ENCODE results near the gene SLC25A12.
"Not testable (repeated sequence)": the region's sequence is repeated elsewhere in the genome, so short reads cannot be mapped to it uniquely, and the experiment has no call there.

SLC25A12 gene

DNA sequence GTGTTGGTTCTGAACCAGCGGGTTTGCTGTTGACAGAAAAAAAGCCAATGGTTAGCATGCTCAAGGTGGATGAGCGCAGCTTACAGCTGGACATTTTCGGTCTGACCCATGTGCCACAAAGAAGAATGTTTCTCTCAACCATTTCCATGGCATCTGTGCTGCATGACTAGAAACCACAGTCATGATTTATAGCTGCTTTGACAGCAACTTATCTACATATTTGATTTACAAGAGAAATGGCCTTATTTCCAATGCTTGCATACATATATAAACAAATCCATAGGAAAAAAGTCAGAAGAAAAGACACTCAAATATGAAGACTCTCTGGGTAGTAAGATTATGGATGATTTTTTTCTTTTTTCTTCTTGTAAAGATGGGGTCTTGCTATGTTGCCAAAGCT lies 108.6 kb downstream of the SLC25A12 start:
- DNase-seq (ENCODE audit: low read depth): no peak
- TF ChIP-seq, protein P1, sequence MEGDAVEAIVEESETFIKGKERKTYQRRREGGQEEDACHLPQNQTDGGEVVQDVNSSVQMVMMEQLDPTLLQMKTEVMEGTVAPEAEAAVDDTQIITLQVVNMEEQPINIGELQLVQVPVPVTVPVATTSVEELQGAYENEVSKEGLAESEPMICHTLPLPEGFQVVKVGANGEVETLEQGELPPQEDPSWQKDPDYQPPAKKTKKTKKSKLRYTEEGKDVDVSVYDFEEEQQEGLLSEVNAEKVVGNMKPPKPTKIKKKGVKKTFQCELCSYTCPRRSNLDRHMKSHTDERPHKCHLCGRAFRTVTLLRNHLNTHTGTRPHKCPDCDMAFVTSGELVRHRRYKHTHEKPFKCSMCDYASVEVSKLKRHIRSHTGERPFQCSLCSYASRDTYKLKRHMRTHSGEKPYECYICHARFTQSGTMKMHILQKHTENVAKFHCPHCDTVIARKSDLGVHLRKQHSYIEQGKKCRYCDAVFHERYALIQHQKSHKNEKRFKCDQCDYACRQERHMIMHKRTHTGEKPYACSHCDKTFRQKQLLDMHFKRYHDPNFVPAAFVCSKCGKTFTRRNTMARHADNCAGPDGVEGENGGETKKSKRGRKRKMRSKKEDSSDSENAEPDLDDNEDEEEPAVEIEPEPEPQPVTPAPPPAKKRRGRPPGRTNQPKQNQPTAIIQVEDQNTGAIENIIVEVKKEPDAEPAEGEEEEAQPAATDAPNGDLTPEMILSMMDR (IDR thresholded peaks at IDR 0.05; ENCODE audit: low read length, missing control alignments): no peak
- H3K4me3 ChIP-seq (replicated peaks; ENCODE audit: low read depth, low read length): no peak overlapping the region

DNA sequence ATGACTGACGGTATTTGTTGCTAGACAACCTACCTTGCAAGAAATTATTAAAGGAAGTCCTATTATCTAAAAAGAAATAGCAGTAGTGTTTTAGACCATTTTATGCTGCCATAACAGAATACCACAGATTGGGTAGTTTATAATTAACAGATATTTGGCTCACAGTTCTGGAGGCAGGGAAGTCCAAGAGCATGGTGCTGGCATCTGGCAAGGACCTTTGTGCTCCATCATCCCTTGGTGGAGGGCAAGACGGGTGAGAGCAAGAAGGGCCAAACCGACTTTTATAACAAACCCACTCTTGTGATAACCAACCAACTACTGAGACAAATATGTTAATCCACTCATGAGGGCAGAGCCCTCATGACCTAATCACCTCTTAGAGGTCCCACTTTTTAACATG lies 115.5 kb downstream of the SLC25A12 start:
- no peak overlapping the region for H3K4me3 ChIP-seq (replicated peaks; ENCODE audit: low read depth, low read length)

DNA sequence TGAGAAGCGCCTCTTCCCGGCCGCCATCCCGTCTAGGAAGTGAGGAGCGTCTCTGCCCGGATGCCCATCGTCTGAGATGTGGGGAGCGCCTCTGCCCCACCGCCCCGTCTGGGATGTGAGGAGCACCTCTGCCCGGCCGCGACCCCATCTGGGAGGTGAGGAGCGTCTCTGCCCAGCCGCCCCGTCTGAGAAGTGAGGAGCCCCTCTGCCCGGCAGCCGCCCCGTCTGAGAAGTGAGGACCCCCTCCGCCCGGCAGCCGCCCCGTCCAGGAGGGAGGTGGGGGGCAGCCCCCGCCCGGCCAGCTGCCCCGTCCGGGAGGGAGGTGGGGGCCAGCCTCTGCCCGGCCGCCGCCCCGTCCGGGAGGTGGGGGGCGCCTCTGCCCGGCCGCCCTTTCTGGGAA lies 119.5 kb downstream of the SLC25A12 start:
- not testable (repeated sequence) for H3K4me3 ChIP-seq (replicated peaks; ENCODE audit: low read depth, low read length); DNase-seq (ENCODE audit: low read depth)

More for the DNA sequence above, 115.5 kb downstream of the SLC25A12 start:
- TF ChIP-seq, protein P1 (IDR thresholded peaks at IDR 0.05; ENCODE audit: low read length, missing control alignments): no peak
- no peak for DNase-seq (ENCODE audit: low read depth)

DNA sequence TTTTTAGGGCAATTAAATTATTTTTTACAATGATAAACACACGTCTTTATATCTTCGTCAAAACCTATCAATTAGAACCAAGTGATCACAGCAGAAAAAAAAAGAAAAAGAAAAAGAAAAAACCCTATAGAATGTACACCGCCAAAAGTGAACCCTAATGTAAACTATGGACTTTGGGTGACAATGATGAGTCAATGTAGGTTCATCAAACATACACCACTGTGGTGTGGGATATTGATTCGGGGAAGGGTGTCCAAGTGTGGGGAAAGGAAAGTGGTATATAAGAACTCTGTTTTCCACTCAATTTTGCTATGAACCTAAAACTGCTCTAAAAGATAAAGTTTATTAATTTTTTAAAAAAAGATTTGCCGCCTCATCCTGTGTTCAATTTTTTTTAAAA lies 121.7 kb downstream of the SLC25A12 start:
- H3K4me3 ChIP-seq (replicated peaks; ENCODE audit: low read depth, low read length): no peak overlapping the region
- TF ChIP-seq, protein P1 (IDR thresholded peaks at IDR 0.05; ENCODE audit: low read length, missing control alignments): no peak
- DNase-seq (ENCODE audit: low read depth): no peak

DNA sequence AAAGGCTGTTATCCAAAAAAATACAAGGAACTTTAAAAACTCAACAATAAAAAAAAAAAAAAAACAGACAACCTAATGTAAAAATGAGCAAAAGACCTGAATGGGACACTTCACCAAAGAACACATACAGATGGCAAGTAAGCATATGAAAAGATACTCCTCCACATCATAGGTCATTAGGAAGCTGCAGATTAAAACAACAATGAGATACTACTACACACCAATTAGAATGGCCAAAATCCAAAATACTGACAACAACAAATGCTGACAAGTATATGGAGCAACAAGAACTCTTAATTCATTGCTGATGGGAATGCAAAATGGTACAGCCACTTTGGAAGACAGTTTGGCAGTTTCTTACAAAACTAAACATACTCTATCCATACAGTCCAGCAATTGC lies 122.6 kb downstream of the SLC25A12 start:
- DNase-seq (ENCODE audit: low read depth): no peak
- TF ChIP-seq, protein P1 (IDR thresholded peaks at IDR 0.05; ENCODE audit: low read length, missing control alignments): no peak
- H3K4me3 ChIP-seq (replicated peaks; ENCODE audit: low read depth, low read length): no peak overlapping the region

DNA sequence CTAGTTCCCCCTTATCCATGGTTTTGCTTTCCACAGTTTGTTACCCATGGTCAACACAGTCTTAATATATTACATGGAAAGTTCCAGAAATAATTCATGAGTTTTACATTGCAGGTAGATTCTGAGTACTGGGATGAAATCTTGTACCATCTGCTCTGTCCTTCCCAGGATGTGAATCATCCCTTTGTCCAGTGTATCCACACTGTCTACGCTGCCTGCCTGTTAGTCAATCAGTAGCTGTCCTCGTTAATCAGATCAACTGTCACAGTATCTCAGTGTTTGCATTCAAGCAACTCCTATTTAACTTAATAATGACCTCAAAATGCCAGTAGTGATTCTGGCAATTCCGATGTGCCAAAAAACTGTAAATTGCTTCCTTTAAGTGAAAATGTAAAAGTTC lies 130.4 kb downstream of the SLC25A12 start:
- TF ChIP-seq, protein P1 (IDR thresholded peaks at IDR 0.05; ENCODE audit: low read length, missing control alignments): no peak
- DNase-seq (ENCODE audit: low read depth): no peak
- H3K4me3 ChIP-seq (replicated peaks; ENCODE audit: low read depth, low read length): no peak overlapping the region

DNA sequence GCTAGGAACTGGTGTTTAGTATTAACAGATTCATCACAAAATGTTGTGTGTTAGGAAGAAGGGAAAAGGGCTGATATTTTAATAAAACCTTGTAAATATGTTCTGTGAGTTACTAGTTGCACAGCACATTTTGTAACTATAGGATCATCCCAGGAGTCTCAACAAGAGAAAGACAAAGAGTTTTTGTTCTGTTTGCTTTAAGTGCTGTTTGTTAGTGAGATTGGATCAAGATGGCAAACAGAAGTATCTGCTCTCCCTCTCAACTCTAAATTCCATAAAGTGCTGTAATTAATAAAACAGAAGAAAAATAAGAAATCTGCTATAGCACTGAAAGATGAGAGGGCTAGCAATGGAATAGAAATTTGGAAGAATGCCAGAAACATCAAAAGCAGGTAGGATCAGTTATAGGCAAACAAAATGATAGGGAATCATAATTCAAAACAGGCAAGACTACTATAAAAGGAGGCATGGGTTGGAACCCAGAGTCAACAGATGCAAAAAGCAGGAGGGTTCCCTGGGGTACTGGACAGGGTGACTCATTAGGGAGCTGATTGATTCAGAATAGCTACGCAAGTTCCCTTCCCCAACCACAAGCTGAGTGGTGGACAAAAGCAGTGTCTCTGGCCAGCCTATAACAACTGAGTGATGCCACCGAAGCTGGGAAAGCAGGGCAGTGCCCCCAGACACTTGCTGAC lies 131.0 kb downstream of the SLC25A12 start:
- DNase-seq (ENCODE audit: low read depth): peak; percentile 27
- TF ChIP-seq, protein P1 (IDR thresholded peaks at IDR 0.05; ENCODE audit: low read length, missing control alignments): no peak
- H3K4me3 ChIP-seq (replicated peaks; ENCODE audit: low read depth, low read length): no peak overlapping the region

DNA sequence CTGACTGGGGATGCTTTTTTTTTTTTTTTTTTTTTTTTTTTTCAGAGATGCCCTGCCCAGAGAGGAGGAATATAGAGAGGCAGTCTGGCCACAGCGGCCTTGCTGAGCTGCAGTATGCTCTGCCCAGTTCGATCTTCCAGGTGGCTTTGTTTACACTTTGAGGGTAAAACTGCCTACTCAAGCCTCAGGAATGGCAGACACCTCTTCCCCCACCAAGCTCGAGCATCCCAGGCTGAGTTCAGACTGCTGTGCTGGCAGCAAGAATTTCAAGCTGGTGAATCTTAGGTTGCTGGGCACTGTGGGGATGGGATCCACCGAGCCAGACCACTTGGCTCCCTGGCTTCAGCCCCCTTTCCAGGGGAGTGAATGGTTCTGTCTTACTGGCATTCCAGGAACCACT lies 132.9 kb downstream of the SLC25A12 start:
- not testable (repeated sequence) for H3K4me3 ChIP-seq (replicated peaks; ENCODE audit: low read depth, low read length); DNase-seq (ENCODE audit: low read depth)

DNA sequence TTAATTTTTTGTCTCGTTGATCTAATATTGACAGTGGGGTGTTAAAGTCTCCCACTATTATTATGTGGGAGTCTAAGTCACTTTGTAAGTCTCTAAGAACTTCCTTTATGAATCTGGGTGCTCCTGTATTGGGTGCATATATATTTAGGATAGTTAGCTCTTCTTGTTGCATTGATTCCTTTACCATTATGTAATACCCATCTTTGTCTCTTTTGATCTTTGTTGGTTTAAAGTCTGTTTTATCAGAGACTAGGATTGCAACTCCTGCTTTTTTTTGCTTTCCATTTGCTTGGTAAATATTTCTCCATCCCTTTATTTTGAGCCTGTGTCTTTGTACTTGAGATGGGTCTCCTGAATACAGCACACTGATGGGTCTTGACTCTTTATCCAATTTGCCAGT lies 135.3 kb downstream of the SLC25A12 start:
- DNase-seq (ENCODE audit: low read depth); H3K4me3 ChIP-seq (replicated peaks; ENCODE audit: low read depth, low read length): not testable (repeated sequence)
